NCI-H187 treated with DMSO at 0.1 percent for 48 hours (cell line): ENCODE measurements around the gene ANKS1B.
"Not testable (repeated sequence)": the region's sequence is repeated elsewhere in the genome, so short reads cannot be mapped to it uniquely, and the experiment has no call there.

Experiments
- DNase-seq: peaks from one replicate; lab custom pipeline; 2025; lab: John Stamatoyannopoulos, UW

Gene ANKS1B

DNA sequence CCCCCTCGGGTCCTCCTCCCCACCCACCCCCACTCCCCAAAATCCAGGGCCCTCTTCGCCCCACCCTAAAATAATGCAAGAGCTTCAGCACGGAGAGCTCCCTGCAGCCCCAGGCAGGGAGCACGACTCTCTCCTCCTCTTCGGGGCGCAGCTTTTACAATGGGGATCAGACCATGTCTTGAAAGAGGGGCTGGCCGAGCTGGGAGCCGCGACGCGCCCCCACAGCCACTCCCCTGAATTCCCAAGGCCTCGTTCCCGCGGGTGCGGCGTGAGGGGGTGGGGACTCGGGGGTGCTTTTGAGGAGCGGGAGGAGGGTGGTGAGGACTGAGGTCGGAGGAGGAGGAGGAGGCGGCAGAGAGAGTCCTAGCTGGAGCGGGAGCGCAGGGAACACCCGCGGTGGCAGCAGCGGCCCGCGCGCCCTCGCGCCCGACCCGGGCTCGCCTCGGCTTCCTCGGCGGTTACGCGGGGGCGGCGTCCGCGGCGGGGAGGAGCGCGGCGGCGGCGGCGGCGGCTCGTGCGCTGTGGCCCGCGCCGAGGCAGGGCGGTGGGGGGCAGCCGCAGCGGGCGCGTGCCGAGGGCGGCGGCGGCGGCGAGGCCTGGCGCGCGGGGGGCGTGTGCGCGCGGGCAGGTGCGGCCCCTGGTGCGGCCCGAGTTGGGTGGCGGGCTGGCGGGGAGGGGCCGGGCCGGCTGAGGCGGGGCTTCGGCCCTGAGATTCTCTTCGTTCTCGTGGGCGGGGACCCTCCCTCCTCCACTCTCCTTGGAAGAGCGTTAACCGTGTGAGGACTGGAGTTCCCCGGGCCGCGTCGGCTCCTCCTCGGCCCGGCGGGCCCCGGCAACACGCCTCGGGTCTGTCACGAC is at the start of gene ANKS1B:
Gene ANKS1B (minus strand): TSS at position 666 of the 858 bp plus-strand sequence. CDS start 699 bp downstream, outside the sequence.
- DNase-seq: no peak

DNA sequence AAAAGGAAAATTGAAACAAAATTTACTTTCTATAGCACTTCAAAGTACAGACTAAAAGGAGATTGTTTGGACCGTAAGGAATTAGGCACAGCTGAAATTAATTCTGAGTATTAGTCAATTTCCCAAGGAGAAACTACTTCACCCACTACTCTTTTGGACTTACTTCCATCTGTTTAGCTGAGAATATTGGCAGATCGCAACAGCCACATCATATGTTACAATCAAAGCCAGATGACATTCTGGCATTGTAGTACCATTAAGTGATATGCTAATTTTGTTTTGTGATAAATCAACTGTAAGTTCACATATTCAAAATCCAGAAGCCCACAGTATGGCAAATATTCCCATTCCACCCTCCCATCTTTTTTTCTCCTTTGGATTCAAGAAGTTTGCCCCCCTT is 47.1 kb upstream of the ANKS1B start:
- DNase-seq: no peak

- no peak for DNase-seq
Observed at GRCh38 chr12:100027671-100028070, 42.9 kb upstream of the ANKS1B start.

DNA sequence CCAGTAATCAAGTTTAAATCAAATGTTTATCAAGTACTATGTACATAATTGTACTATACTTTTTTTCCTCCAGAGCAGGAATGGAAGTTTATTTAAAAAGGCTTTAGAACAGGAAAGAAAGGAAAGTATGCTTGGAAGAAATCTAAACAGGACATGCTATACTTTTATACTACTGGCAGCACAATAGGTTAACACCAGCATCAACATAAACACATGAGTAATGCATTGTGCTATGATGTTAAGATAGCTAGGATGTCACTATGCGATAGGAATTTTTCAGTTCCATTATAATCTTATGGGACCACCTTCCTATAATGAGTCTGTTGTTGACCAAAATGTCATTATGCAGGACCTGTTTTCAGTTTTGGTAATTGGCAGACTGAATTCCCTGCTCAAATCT is 41.5 kb upstream of the ANKS1B start:
- no peak for DNase-seq

GRCh38 chr12:100024974-100025555 is 40.3 kb upstream of the ANKS1B start:
- DNase-seq: no peak

DNA sequence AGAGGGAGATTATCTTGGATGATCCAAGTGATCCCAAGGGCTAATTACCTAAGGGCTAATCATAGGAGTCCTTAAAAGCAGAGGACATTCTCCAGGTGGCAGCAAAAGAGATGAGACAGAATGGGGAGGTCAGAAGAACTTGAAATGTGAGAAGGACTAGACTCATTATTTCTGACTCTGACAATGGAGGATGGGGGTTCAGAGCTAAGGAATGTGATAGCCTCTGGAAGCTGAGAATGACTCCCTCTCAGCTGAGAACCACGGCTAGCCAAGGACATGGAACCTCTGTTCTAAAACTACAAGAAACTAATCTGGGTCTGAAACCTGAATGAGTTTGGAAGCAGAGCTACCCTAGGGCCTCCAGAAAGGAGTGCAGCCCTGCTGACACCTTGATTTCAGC is 35.6 kb upstream of the ANKS1B start:
- DNase-seq: no peak

DNA sequence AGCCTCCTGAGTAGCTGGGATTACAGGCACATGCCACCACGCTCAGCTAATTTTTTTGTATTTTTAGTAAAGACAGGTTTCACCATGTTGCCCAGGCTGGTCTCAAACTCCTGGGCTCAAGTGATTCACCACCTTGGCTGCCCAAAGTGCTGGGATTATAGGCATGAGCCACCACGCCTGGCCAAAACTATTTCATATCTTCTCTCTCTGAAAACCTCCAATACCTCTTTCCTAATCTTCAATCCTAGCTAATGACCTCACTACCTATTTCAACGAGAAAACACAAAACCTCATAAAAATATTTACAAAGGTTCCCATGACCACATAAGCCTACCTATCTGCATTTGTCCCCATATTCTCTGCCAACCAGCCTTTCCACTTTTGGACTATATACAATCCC is 32.3 kb upstream of the ANKS1B start:
- no peak for DNase-seq

GRCh38 chr12:100016304-100016703 is 31.6 kb upstream of the ANKS1B start:
- DNase-seq: not testable (repeated sequence)

GRCh38 chr12:100005846-100006245 is 21.1 kb upstream of the ANKS1B start:
- not testable (repeated sequence) for DNase-seq

GRCh38 chr12:99997806-99998205 is 13.1 kb upstream of the ANKS1B start:
- DNase-seq: no peak

- DNase-seq: no peak
Observed at GRCh38 chr12:99996095-99996494, 11.4 kb upstream of the ANKS1B start.

DNA sequence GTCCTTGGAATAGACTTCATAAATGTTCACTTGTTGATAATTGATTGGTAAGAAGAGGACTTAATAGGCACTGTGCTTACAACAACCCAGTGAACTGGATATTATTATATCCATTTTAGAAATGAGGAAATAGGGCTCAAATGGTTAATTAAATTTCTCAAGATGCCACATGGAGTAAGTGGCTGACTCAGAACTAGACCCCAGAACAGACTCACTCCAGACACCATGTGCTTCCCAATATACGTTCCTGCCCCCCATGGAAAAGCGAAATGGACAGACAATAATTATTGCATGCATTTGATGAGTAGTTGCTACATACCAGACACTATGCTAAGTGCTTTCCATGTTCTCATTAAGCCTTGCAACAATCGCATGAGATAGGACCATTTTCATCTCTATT is 895 bp upstream of the ANKS1B start:
- no peak for DNase-seq

GRCh38 chr12:99985129-99985570 is 414 bp upstream of the ANKS1B start:
- no peak for DNase-seq

GRCh38 chr12:99983456-99984258 is 1.1 kb downstream of the ANKS1B start:
- DNase-seq: no peak

- DNase-seq: no peak
Observed at GRCh38 chr12:99981639-99982190, 3.0 kb downstream of the ANKS1B start.

DNA sequence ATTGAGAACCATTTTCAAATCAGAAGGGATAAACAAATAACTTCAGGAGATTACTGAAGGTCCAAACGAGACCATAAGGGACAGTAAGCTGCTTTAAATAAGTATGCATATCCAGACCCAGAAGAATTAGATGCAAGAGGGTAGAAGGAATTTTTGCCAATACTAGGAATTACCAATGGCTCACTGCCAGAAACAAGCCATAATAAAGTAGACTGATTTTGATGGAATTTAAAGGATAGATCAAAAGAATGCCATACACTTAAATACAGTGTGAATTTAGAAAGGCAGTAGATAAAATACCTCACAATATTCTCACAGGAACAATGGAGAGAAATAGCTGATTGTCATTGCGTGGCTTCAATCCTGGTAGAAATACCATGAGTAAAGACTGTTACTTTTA is 5.3 kb downstream of the ANKS1B start:
- DNase-seq: no peak

DNA sequence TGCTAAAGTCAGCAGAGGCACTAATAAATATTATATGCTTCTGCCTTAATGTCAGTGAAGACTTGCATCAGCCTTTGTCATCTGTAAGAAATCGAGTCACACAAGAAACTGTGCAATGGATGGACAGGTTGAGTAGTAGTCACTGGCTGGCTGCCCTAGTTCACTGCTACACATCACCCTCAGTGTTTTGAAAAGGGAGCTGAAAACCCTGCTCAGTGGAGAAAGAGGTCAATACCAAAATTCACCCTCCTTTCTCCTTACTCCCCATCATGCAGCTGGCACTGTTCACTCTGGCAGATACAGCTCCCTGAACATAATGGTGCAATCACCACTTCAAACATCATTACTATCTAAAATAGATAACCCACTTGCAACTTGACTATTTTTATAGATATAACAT is 6.6 kb downstream of the ANKS1B start:
- no peak for DNase-seq

GRCh38 chr12:99977550-99977949 is 7.2 kb downstream of the ANKS1B start:
- DNase-seq: no peak

DNA sequence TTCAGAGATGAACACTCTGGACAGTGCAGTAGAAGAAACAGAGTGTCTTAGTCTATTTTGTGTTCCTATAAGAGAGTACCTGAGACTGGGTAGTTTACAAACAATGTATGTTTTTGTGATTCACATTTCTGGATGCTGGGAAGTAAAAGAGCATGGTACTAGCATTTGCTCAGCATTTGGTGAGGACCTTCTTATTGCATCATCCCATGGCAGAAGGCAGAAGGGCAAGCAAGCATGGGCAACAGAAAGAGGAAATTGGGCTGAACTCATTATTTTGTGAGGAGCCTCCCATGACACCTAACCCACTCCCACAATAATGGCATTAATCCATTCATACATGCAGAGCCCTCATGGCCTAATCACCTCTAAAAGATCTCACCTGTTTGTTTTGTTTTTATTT is 8.0 kb downstream of the ANKS1B start:
- DNase-seq: no peak

DNA sequence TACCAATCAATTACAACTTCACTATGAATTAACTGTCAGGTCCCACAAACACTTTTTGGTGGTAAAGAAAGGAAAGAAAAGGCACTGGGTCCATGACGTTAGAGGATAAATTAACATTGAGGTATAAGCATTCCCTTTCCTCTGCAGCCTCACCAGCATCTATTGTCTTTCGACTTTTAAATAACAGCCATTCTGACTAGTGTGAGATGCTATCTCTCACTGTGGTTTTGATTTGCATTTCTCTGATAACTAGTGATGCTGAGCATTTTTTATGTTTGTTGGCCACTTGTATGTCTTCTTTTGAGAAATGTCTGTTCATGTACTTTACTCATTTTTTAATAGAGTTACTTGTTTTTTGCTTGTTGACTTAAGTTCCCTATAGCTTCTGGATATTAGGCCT is 9.4 kb downstream of the ANKS1B start:
- no peak for DNase-seq

DNA sequence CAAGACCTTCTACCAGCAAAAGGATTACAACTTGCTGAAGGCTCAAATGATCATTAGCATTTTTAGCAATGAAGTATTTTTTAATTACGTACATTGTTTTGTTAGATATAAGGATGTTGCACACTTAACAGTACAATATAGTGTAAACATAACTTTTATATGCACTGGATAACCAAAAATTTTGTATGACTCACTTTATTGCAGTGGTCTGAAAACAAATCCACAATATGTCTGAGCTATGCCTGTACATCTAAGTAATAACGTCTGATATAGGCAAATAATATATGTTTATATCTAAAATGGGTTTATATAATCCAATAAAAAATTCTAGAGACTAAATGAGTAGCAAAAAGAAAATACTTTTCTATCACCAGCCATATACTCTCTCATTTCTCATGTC is 10.6 kb downstream of the ANKS1B start:
- no peak for DNase-seq

DNA sequence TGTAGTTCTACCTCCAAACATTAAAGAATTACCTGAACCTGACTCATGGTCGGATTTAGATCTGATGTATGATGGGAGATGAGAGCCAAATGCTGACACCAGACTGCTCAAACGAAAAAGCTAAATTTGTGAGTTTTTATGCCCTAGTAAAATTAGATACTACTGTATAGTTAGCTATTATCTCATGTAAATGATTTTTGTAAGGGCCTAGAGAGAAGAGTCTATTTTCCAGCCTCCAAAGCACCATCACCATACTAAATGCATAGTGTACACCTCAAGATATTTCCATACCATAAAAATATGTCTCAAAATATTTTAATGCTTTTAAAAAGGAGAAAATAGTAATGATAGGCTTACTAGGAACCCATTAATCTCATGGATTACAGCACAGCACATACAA is 18.3 kb downstream of the ANKS1B start:
- DNase-seq: no peak
